DND-41 (cell line): ENCODE results near the gene RIN3.
"Not testable (repeated sequence)": the region's sequence is repeated elsewhere in the genome, so short reads cannot be mapped to it uniquely, and the experiment has no call there.

Experiments used
- ATAC-seq: fragments of 200-7000 bp; cut with Tn5 transposase; 3 replicates; pipeline ENCODE4 v1.9.1; 2021; ENCODE audit warnings: low read depth; ENCODE audit not compliant: insufficient read depth
- DNase-seq: peaks from one replicate; pipeline ENCODE4 v3.0.0-alpha.2; 2020
- H2AFZ ChIP-seq: 2 replicates; pipeline ENCODE4 v1.6.0; 2012; ENCODE audit warnings: low read depth, low read length
- H3K27ac ChIP-seq: 2 replicates; pipeline ENCODE4 v1.5.1; 2012; ENCODE audit warnings: low read length, inconsistent platforms
- H3K27me3 ChIP-seq: fragments of 200-600 bp; sonication (generic); 2 replicates; pipeline ENCODE4 v1.6.0; 2012; ENCODE audit warnings: low read length, mild to moderate bottlenecking, inconsistent platforms; ENCODE audit not compliant: insufficient read depth, poor library complexity
- H3K36me3 ChIP-seq: 2 replicates; pipeline ENCODE4 v1.5.1; 2012; ENCODE audit warnings: low read length, inconsistent platforms; ENCODE audit not compliant: insufficient read depth
- H3K4me1 ChIP-seq: 2 replicates; pipeline ENCODE4 v1.5.1; 2012; ENCODE audit warnings: mild to moderate bottlenecking, low read length; ENCODE audit not compliant: insufficient read depth
- H3K4me2 ChIP-seq: 2 replicates; pipeline ENCODE4 v1.6.0; 2012; ENCODE audit warnings: mild to moderate bottlenecking, moderate library complexity, low read length, inconsistent platforms; ENCODE audit not compliant: insufficient read depth
- H3K4me3 ChIP-seq, 2 experiments: fragments of 200-600 bp in 1 of 2; shearing (Covaris generic) in 1 of 2; 2 replicates each; pipeline ENCODE4 v1.5.1; 2012 to 2016; ENCODE audit warnings: inconsistent platforms in 2 of 2, low read length in 2 of 2, mild to moderate bottlenecking in 2 of 2, low read depth in 1 of 2, moderate library complexity in 1 of 2
- H3K79me2 ChIP-seq: 2 replicates; pipeline ENCODE4 v1.6.0; 2012; ENCODE audit warnings: low read length, inconsistent platforms; ENCODE audit not compliant: insufficient read depth
- H3K9ac ChIP-seq: 2 replicates; pipeline ENCODE4 v1.6.0; 2012; ENCODE audit warnings: low read depth, mild to moderate bottlenecking, inconsistent platforms, low read length, moderate library complexity
- H3K9me3 ChIP-seq: 2 replicates; pipeline ENCODE4 v1.5.1; 2012; ENCODE audit warnings: low read length, moderate library complexity, mild to moderate bottlenecking, inconsistent platforms; ENCODE audit not compliant: insufficient read depth, severe bottlenecking
- H4K20me1 ChIP-seq: 2 replicates; pipeline ENCODE4 v1.6.0; 2012; ENCODE audit warnings: low read length; ENCODE audit not compliant: insufficient read depth
- EZH2 ChIP-seq: IDR thresholded peaks from 3 replicates; pipeline ENCODE4 v1.6.1; 2012; ENCODE audit warnings: borderline replicate concordance, low read depth, mild to moderate bottlenecking, moderate library complexity, low read length, inconsistent platforms; ENCODE audit not compliant: severe bottlenecking
- TF ChIP-seq, protein P1 (sequence below): IDR thresholded peaks from 2 replicates; pipeline ENCODE4 v1.5.1; 2012; ENCODE audit warnings: borderline replicate concordance, low read length, moderate library complexity, mild to moderate bottlenecking; ENCODE audit not compliant: poor library complexity, severe bottlenecking; ENCODE audit errors: extremely low read depth

Gene RIN3

DNA sequence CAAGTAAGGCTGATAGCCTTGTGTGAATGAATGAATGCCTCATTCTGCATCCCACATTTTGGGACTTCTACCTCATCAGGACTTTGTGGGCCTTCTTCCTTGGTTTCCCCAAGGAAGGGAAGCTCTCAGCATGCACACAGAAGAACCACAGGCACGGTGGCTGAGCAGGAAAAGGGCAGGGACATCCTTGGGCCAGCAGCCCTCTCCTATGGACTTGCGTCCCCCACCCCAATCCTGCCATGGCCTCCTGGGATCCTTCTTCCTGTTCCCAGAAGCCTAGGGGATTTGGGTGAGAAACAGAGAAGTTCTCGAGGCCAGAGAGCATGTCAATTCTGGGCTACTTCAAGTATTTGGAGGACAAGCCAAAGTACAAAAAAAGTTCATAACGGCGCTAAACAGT lies 165.2 kb downstream of the RIN3 start:
- Histone ChIP-seq H3K4me3 (no peak overlapping the region), H3K36me3 (no peaks in the 10 kb centered on the region), H3K4me1 (no peaks in the 10 kb centered on the region)

DNA sequence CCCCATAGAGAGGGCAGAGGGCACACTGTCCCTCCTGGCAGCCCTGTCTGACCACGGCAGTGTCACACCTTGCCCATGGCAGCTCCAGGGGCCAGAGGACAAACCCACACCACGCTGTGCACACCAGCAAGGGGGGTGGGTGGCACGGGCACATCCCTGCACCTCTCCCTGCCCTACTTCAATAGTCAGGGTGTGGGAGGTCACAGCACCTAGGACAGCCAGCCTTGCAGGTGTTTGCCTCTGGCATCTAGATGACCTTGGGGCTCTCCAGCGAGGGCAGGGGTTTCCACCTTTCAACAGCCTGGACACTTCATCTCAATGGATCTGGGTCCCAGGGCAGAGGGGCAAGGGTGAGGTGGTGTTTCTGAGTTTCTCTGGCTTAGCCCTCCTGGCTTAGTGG lies 165.7 kb downstream of the RIN3 start:
- no peak for TF ChIP-seq EZH2
- H3K36me3 ChIP-seq: no peaks in the 10 kb centered on the region
- H3K4me3 ChIP-seq: no peak overlapping the region
- H3K79me2 ChIP-seq: no peaks in the 10 kb centered on the region
- H3K9ac ChIP-seq: no peak overlapping the region
- no peaks in the 10 kb centered on the region for H3K4me1 ChIP-seq
- DNase-seq: no peak
- H3K27me3 ChIP-seq: no peaks in the 10 kb centered on the region
- no peak overlapping the region for H2AFZ ChIP-seq
- no peak overlapping the region for H3K4me2 ChIP-seq
- no peak for ATAC-seq
- H3K9me3 ChIP-seq: no peaks in the 10 kb centered on the region
- no peaks in the 10 kb centered on the region for H4K20me1 ChIP-seq
- H3K27ac ChIP-seq: no peak overlapping the region

More for the DNA sequence above, 165.2 kb downstream of the RIN3 start:
- no peaks in the 10 kb centered on the region for H4K20me1 ChIP-seq
- ATAC-seq: no peak
- no peak for TF ChIP-seq EZH2
- TF ChIP-seq, protein P1, sequence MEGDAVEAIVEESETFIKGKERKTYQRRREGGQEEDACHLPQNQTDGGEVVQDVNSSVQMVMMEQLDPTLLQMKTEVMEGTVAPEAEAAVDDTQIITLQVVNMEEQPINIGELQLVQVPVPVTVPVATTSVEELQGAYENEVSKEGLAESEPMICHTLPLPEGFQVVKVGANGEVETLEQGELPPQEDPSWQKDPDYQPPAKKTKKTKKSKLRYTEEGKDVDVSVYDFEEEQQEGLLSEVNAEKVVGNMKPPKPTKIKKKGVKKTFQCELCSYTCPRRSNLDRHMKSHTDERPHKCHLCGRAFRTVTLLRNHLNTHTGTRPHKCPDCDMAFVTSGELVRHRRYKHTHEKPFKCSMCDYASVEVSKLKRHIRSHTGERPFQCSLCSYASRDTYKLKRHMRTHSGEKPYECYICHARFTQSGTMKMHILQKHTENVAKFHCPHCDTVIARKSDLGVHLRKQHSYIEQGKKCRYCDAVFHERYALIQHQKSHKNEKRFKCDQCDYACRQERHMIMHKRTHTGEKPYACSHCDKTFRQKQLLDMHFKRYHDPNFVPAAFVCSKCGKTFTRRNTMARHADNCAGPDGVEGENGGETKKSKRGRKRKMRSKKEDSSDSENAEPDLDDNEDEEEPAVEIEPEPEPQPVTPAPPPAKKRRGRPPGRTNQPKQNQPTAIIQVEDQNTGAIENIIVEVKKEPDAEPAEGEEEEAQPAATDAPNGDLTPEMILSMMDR: no peak
- H3K27ac ChIP-seq: no peak overlapping the region
- H3K79me2 ChIP-seq: no peaks in the 10 kb centered on the region
- DNase-seq: no peak
- no peak overlapping the region for H3K9ac ChIP-seq
- no peaks in the 10 kb centered on the region for H3K27me3 ChIP-seq
- H3K9me3 ChIP-seq: no peaks in the 10 kb centered on the region
- H3K4me2 ChIP-seq: no peak overlapping the region
- H2AFZ ChIP-seq: no peak overlapping the region

DNA sequence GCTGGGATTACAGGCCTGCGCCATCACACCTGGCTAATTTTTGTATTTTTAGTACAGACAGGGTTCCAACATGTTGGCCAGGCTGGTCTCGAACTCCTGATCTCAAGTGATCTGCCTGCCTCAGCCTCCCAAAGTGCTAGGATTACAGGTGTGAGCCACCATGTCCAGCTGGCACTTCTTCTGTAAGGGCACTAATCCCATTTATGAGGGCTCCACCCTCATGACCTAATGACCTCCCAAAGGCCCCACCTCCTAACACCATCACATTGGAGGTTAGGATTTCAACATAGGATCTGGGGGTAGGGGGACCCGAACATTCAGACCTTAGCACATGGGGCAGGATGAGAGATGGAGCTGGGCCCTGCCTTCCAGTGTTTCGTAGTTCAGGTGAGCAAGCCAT lies 166.7 kb downstream of the RIN3 start:
- not testable (repeated sequence) for H3K27me3 ChIP-seq, H3K4me1 ChIP-seq, DNase-seq, H4K20me1 ChIP-seq, ATAC-seq, H2AFZ ChIP-seq, H3K4me3 ChIP-seq, H3K36me3 ChIP-seq, H3K9ac ChIP-seq, H3K27ac ChIP-seq, H3K4me2 ChIP-seq, H3K79me2 ChIP-seq, H3K9me3 ChIP-seq

DNA sequence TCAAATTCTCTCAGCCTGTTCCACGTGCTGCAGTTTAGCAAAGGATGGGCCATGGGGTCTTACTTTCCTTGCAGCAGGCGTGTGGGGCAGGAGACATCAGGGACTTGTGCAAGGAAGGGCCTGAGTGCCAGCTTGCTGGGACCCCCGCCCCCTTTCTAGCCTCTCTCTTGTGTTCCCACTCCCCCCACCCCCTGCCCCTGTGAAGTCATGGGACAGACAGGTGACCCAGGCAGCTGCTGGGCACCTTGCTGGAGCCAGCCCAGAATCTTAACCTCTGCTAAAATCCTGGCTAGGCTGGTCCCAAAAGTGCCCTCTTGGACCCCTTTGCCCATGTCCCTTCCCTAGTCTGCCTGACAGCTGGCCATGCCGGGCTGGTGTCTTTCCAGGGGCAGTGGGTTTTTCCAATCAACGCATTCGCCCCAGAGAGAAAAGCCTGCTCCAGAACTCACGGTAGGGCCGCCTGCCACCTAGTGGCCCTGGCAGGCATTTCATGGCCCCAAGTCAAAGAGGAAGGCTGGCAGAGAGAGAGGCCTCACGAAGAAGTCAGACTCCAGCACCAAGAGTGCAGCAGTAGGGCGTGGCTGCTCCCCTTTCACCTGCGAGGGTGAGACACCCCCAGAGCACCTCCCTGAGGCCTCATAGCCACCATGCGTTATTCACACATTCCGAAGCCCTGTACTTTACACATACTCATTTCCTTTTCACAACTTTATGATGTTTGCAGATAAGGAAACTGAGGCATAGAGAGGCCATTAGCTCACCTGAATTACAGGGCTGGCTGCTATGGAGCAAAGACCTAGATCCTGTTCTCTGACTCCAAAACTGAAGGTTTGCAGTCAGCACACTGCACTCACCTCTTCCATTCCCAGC lies 167.4 kb downstream of the RIN3 start:
- Histone ChIP-seq H3K27me3 (no peaks in the 10 kb centered on the region), H2AFZ (no peak overlapping the region), H3K4me3 (no peak overlapping the region)

More for the DNA sequence above, 167.4 kb downstream of the RIN3 start:
- Histone ChIP-seq H4K20me1 (no peaks in the 10 kb centered on the region), H3K4me1 (no peaks in the 10 kb centered on the region), H3K9me3 (no peaks in the 10 kb centered on the region), H3K27ac (no peak overlapping the region), H3K9ac (no peak overlapping the region), H3K79me2 (no peaks in the 10 kb centered on the region), H3K4me2 (no peak overlapping the region), H3K36me3 (no peaks in the 10 kb centered on the region)
- ATAC-seq (peak; percentile 92), DNase-seq (peak; percentile 63)
- TF ChIP-seq, protein P1: peak; percentile 91
- TF ChIP-seq EZH2: no peak
